ENCODE data around the gene FHL3.

The FHL3 gene

DNA sequence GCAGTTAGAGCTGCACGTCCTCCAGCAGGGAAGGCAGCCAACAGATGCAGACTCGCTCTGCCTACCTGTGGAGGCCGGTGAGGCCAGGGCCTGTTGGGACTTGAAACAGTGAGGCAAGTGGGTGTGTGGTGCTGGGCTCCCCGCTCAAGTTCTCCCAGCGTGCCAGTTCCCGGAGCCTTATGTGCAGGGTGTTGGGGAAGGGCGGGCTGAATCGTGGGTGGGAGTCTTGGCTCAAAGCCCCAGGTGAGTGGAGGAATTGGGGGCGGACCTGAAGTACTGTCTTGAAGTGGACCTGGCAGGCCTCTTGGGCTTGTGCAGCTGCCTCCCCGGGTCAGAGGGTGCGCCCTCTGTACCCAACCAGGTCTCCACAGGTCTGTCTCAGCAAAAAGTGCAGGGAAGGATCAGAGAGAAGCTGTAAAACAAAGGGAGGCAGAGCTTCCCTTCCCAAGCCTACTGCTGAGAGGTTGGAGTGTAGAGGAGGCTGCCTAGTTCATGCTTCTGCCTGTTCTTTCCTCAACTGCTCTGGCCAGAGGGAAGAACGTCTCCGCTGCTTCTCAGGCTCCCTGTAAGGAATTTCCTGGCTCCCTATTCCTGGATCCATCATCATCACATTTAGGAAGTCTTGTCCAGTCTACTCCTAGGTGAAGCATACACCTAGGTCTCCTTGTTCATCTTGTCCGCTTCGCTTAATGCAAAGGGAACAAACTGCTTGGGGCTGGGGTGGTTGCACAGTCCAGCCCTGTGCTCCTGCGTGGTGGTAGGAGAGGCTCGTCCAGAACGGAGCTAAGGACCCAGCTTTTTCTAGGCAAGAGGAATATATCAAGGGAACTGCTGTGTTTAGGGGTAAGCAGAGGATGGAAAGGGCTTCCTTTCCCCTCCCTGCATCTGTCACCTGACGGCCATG, 22.1 kb upstream of the FHL3 start:
- Mint-ChIP-seq H3K4me1 (ENCODE audit: low read depth) (peaks cover 66% of the 10 kb centered on the region), H3K9me3 (no peaks in the 10 kb centered on the region), H3K4me3 (peak overlapping the region; percentile 20), H3K27ac (peak overlapping the region; percentile 91), H3K36me3 (ENCODE audit: low read depth) (peaks cover 37% of the 10 kb centered on the region), H3K27me3 (no peaks in the 10 kb centered on the region)

DNA sequence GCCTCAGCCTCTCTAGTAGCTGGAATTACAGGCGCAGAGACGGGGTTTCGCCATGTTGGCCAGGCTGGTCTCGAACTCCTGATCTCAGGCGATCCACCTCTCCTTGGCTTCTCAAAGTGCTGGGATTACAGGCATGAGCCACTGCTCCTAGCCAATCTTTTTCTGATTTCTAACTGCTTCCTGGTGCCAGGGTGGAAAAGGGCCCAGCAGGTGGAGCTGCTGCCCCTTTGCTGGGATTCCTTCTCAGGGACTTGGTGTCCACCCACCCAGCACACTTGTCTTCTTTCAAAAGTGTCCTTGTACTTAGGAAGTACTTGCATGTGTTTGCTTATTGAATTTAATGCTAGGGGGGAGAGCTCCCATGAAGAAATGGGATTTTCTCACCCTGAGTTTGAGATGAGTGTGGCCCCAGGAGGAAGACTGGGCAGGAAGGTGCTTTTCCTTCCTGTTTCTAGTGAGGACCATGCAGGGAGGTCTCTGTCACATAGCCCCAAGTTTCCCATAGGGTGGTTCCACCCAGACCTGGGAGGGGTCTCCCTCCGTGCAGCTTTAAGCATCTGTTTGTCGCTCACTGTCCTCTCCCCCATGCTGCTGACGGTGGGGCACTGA, 21.4 kb upstream of the FHL3 start:
- no peaks in the 10 kb centered on the region for H3K27me3 Mint-ChIP-seq
- peak overlapping the region; percentile 8 for H3K27ac Mint-ChIP-seq
- H3K4me1 Mint-ChIP-seq (ENCODE audit: low read depth), result peaks cover 64% of the 10 kb centered on the region
- peak overlapping the region; percentile 6 for H3K4me3 Mint-ChIP-seq
- H3K36me3 Mint-ChIP-seq (ENCODE audit: low read depth), result peaks cover 43% of the 10 kb centered on the region
- H3K9me3 Mint-ChIP-seq, result no peaks in the 10 kb centered on the region

- Mint-ChIP-seq H3K9me3 (no peaks in the 10 kb centered on the region), H3K27ac (no peak overlapping the region), H3K36me3 (ENCODE audit: low read depth) (peaks cover 51% of the 10 kb centered on the region), H3K4me3 (no peak overlapping the region), H3K4me1 (ENCODE audit: low read depth) (peaks cover 54% of the 10 kb centered on the region), H3K27me3 (no peaks in the 10 kb centered on the region)
Measured at GRCh38 chr1:38025664-38026063, 20.4 kb upstream of the FHL3 start.

GRCh38 chr1:38025233-38025632, 19.9 kb upstream of the FHL3 start:
- Mint-ChIP-seq H3K4me1 (ENCODE audit: low read depth) (peaks cover 49% of the 10 kb centered on the region), H3K27ac (no peak overlapping the region), H3K4me3 (no peak overlapping the region), H3K36me3 (ENCODE audit: low read depth) (peaks cover 55% of the 10 kb centered on the region), H3K9me3 (no peaks in the 10 kb centered on the region), H3K27me3 (no peaks in the 10 kb centered on the region)

DNA sequence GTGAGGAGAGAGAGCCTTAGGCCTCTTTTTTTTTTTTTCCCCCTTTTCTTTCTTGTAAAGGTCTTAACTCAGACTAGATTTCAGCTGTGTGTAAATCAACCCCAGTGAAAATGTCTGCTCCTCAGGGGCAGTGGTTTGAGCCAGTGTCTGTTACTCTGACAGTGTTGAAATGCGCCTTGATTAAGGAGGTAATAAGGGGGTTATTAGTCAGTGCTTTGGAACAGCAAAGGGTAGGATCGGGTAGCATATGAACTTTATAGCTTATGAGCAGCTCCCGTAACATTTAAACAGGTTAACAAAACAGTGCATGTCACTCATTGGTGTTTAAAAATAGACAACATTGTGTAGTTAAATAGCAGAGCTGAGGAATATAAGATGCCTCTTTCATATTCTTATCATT, 17.5 kb upstream of the FHL3 start:
- Mint-ChIP-seq H3K36me3 (ENCODE audit: low read depth) (peaks cover 77% of the 10 kb centered on the region), H3K27me3 (no peaks in the 10 kb centered on the region), H3K4me3 (no peak overlapping the region), H3K4me1 (ENCODE audit: low read depth) (peaks cover 33% of the 10 kb centered on the region), H3K9me3 (no peaks in the 10 kb centered on the region), H3K27ac (no peak overlapping the region)

- no peak overlapping the region for H3K4me3 Mint-ChIP-seq
- peaks cover 25% of the 10 kb centered on the region for H3K4me1 Mint-ChIP-seq (ENCODE audit: low read depth)
- H3K36me3 Mint-ChIP-seq (ENCODE audit: low read depth), result peaks cover 86% of the 10 kb centered on the region
- no peak overlapping the region for H3K27ac Mint-ChIP-seq
- no peaks in the 10 kb centered on the region for H3K27me3 Mint-ChIP-seq
- no peaks in the 10 kb centered on the region for H3K9me3 Mint-ChIP-seq
Measured at GRCh38 chr1:38021969-38022368, 16.7 kb upstream of the FHL3 start.

DNA sequence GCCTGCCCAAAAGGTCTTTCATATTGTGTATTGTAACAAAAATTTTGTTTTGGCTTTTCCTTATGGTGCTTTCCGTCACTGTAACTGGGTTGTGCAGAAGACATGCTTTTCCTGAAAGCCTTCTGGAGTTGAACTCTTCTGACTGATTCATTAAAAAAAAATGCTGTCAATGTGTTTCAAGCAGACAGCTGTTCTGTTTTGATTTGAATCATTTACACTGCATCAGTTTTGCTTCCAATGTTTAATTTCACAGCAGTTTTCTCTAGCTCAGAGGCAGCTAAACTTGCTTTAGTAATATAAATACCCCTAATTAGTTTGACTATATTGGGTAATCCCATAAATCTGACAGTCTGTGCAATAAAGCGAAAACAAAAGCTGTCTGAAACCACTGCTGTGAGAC, 15.1 kb upstream of the FHL3 start:
- Mint-ChIP-seq H3K9me3 (no peaks in the 10 kb centered on the region), H3K27me3 (no peaks in the 10 kb centered on the region), H3K4me3 (no peak overlapping the region), H3K4me1 (ENCODE audit: low read depth) (peaks cover 22% of the 10 kb centered on the region), H3K36me3 (ENCODE audit: low read depth) (peaks cover 87% of the 10 kb centered on the region), H3K27ac (no peak overlapping the region)

DNA sequence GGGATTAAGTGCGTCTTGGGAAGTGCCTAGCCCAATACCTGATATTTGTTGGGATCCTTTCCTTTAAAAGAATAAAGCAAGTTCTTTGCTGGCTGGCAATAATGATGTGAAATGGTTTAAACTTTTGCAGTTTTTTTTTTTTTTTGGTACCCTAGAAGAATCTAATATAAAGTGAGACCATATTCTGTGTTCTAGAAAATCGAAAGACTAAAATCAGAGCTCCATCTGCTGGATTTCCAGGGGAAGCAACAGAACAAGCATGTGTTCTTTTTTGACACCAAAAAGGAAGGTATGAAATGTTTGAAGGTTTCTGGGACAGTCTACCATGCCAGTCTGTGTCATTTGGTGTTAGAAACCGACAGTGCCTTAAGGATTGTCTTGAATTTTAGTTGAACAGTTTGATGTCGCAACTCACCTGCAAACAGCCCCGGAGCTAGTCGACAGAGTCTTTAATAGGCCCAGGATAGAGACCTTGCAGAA, 13.6 kb upstream of the FHL3 start:
- Mint-ChIP-seq H3K4me1 (ENCODE audit: low read depth) (peaks cover 36% of the 10 kb centered on the region), H3K27me3 (no peaks in the 10 kb centered on the region), H3K27ac (peak overlapping the region; percentile 11), H3K9me3 (no peaks in the 10 kb centered on the region), H3K36me3 (ENCODE audit: low read depth) (peaks cover 79% of the 10 kb centered on the region), H3K4me3 (no peak overlapping the region)

DNA sequence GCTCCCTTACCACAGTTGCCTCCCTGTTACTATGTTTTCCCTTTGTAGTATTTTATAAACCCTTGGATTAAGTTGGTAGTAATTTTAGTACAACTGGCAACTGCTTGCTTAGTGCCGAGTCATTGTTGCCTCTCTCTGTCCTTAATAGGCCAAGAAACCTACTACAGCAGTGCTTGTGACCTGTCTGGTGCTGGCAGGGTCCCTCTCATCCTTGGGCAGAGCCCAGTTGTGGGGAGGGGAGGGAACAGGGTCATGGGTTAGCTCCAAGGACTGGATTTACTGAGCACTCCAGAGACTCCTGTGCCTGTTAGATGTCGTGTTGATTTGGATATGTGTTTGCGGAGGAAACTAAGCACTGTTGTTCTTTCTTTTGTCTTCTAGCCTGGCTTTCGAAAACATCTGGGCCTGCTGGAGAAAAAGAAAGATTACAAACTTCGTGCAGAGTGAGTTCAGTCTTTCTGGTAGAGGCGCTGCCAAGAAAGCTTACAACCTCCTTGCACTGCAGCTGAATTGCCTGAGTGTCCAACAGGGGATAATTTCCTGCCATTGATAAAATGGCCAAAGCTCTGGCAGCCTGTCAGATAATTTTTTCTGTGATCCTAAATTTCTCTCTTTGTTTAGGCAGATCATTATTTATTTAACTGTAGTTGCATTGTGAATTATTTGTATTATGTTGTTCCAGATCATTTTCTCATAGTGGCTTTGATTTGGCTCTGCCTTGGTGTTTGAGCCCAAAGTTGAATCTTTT, 10.8 kb upstream of the FHL3 start:
- H3K9me3 Mint-ChIP-seq, result no peaks in the 10 kb centered on the region
- H3K36me3 Mint-ChIP-seq (ENCODE audit: low read depth), result peaks cover 72% of the 10 kb centered on the region
- H3K4me3 Mint-ChIP-seq, result no peak overlapping the region
- peaks cover 59% of the 10 kb centered on the region for H3K4me1 Mint-ChIP-seq (ENCODE audit: low read depth)
- peak overlapping the region; percentile 73 for H3K27ac Mint-ChIP-seq
- H3K27me3 Mint-ChIP-seq, result no peaks in the 10 kb centered on the region

DNA sequence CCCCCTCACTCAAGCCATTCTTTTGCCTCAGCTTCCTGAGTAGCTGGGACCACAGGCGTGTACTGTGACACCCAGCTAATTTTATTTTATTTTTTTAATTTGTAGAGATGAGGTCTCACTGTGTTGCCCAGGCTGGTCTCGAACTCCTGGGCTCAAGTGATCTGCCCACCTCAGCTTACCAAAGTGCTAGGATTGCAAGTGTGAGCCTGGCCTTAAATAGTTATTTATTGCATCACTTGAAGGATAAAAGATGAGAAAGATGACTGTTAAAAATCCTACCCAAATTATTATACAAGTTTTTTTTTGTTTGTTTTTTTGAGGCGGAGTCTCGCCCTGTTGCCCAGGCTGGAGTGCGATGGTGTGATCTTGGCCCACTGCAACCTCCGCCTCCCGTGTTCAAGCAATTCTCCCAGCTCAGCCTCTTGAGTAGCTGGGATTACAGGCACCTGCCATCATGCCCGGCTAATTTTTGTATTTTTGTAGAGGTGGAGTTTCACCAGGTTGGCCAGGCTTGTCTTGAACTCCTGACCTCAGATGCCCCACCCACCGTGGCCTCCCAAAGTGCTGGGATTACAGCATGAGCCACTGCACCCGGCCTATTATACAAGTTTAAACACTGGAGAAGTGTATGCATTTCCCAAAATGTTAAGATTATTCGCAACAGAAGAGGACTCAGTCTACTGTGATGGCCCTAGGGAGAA, 9.6 kb upstream of the FHL3 start:
- H3K27ac Mint-ChIP-seq, result peak overlapping the region; percentile 49
- peaks cover 72% of the 10 kb centered on the region for H3K4me1 Mint-ChIP-seq (ENCODE audit: low read depth)
- peak overlapping the region; percentile 97 for H3K4me3 Mint-ChIP-seq
- H3K36me3 Mint-ChIP-seq (ENCODE audit: low read depth), result peaks cover 62% of the 10 kb centered on the region
- no peaks in the 10 kb centered on the region for H3K27me3 Mint-ChIP-seq
- H3K9me3 Mint-ChIP-seq, result no peaks in the 10 kb centered on the region

- H3K4me3 Mint-ChIP-seq, result peak overlapping the region; percentile 97
- H3K27ac Mint-ChIP-seq, result peak overlapping the region; percentile 24
- peaks cover 79% of the 10 kb centered on the region for H3K4me1 Mint-ChIP-seq (ENCODE audit: low read depth)
- no peaks in the 10 kb centered on the region for H3K27me3 Mint-ChIP-seq
- peaks cover 56% of the 10 kb centered on the region for H3K36me3 Mint-ChIP-seq (ENCODE audit: low read depth)
- no peaks in the 10 kb centered on the region for H3K9me3 Mint-ChIP-seq
Measured at GRCh38 chr1:38014171-38014570, 8.9 kb upstream of the FHL3 start.

- peaks cover 47% of the 10 kb centered on the region for H3K36me3 Mint-ChIP-seq (ENCODE audit: low read depth)
- peaks cover 80% of the 10 kb centered on the region for H3K4me1 Mint-ChIP-seq (ENCODE audit: low read depth)
Measured at GRCh38 chr1:38013227-38013622, 7.9 kb upstream of the FHL3 start.

GRCh38 chr1:38012363-38013226, 7.3 kb upstream of the FHL3 start, which contains the start of gene UTP11:
TSS of gene UTP11 (plus strand) at chr1:38012734. CDS start at chr1:38012803, 69 bp downstream.
- H3K36me3 Mint-ChIP-seq (ENCODE audit: low read depth), result peaks cover 40% of the 10 kb centered on the region
- H3K4me3 Mint-ChIP-seq, result peak within 1 kb of the TSS; percentile 97
- peak within 1 kb of the TSS; percentile 97 for H3K27ac Mint-ChIP-seq
- no peaks in the 10 kb centered on the region for H3K9me3 Mint-ChIP-seq
- peaks cover 81% of the 10 kb centered on the region for H3K4me1 Mint-ChIP-seq (ENCODE audit: low read depth)
- H3K27me3 Mint-ChIP-seq, result no peaks in the 10 kb centered on the region

More at GRCh38 chr1:38013227-38013622, 7.9 kb upstream of the FHL3 start:
- Mint-ChIP-seq H3K27ac (peak overlapping the region; percentile 97), H3K27me3 (no peaks in the 10 kb centered on the region), H3K9me3 (no peaks in the 10 kb centered on the region), H3K4me3 (peak overlapping the region; percentile 97)

DNA sequence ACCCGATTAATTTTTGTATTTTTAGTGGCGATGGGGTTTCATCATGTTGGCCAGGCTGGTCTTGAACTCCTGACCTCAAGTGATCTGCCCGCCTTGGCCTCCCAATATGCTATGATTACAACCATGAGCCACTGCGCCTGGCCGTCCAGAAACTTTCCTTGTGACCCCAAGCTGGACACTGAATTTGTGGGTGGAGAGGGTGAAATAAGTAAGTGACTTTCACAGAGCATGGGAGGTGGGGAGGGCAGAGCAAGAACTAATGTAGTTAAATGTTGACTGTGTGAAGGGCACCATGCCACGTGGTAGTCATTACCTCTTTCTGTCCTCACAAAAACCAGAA, 4.5 kb upstream of the FHL3 start:
- Mint-ChIP-seq H3K4me1 (ENCODE audit: low read depth) (peaks cover 73% of the 10 kb centered on the region), H3K36me3 (ENCODE audit: low read depth) (peaks cover 14% of the 10 kb centered on the region), H3K27ac (peak overlapping the region; percentile 98), H3K4me3 (peak overlapping the region; percentile 15), H3K9me3 (no peaks in the 10 kb centered on the region), H3K27me3 (no peaks in the 10 kb centered on the region)
